ENCODE data around the gene NCAPD3.
"Not testable (repeated sequence)": the region's sequence is repeated elsewhere in the genome, so short reads cannot be mapped to it uniquely, and the experiment has no call there.

Gene NCAPD3, protein sequence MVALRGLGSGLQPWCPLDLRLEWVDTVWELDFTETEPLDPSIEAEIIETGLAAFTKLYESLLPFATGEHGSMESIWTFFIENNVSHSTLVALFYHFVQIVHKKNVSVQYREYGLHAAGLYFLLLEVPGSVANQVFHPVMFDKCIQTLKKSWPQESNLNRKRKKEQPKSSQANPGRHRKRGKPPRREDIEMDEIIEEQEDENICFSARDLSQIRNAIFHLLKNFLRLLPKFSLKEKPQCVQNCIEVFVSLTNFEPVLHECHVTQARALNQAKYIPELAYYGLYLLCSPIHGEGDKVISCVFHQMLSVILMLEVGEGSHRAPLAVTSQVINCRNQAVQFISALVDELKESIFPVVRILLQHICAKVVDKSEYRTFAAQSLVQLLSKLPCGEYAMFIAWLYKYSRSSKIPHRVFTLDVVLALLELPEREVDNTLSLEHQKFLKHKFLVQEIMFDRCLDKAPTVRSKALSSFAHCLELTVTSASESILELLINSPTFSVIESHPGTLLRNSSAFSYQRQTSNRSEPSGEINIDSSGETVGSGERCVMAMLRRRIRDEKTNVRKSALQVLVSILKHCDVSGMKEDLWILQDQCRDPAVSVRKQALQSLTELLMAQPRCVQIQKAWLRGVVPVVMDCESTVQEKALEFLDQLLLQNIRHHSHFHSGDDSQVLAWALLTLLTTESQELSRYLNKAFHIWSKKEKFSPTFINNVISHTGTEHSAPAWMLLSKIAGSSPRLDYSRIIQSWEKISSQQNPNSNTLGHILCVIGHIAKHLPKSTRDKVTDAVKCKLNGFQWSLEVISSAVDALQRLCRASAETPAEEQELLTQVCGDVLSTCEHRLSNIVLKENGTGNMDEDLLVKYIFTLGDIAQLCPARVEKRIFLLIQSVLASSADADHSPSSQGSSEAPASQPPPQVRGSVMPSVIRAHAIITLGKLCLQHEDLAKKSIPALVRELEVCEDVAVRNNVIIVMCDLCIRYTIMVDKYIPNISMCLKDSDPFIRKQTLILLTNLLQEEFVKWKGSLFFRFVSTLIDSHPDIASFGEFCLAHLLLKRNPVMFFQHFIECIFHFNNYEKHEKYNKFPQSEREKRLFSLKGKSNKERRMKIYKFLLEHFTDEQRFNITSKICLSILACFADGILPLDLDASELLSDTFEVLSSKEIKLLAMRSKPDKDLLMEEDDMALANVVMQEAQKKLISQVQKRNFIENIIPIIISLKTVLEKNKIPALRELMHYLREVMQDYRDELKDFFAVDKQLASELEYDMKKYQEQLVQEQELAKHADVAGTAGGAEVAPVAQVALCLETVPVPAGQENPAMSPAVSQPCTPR (N-terminal part only)
- 75.2 to 112 (median 92.4) reads per million in 3 experiments for total RNA-seq

DNA sequence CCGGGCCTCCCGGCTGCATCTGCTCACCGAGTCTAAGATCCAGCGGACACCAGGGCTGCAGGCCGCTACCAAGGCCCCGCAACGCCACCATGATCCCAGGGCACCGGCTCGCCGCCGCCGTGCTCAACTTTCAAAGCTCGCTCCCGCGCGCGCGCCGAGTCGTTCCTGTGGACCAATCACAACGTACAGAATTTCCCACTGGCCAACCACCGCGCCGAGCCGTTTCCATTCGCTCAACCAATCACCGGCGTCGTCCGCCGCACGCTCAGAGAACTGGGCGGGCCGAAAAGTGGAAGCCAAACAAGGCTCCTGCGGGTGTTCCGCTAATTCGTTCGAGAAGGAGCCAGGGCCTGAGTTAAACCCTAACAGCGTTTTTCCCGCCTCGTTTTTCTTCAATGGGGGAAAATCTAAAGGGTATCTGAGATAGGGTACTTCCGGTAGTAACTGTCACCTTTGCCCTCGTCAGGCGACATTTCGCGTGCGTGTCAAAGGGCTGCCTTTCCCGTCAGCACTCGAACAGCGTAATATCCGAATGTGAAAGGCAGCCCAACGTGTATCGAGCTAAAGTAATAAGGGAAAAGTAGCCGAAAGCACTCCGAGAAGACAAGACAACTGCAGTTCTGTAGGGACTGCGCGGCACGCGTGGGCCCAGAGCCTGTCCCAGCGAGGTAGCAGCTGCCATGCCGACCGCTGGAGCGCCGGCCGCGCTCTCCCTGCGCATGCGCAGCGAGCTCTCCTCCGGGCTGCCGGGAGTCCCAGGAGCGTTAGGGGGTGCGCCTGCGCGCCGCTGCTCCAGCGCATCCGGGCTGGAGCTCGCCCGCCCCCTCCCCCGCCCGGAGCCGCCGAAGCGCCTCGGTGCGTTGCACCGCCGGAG is at the start of gene NCAPD3, which contains the start of gene VPS26B:
Gene NCAPD3 (minus strand): TSS at position 132 of the 874 bp plus-strand sequence. CDS start 41 bp downstream, at position 91.
Gene VPS26B (plus strand): TSS at position 836 of the 874 bp plus-strand sequence. CDS start 452 bp downstream, outside the sequence.
- DNase-seq: peak; percentile 95

DNA sequence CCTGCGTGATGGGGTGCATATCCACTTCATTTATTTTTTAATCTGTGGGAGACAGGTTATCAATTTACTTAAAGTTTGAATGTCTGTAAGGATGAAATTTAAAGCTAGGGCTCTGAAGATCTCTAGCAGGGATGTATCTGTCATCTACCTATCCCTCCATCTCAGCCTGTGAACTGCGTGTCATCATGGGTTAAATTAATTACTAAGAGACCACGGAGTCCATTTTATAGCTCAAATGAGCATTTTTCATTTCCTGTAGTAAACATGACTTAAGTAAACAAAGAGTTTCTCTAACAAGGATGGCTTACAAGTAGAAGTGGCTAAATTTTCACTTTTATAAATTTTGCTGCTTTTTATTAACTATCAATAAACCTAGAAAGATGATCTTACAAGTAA is 49.5 kb upstream of the NCAPD3 start:
- DNase-seq: no peak

DNA sequence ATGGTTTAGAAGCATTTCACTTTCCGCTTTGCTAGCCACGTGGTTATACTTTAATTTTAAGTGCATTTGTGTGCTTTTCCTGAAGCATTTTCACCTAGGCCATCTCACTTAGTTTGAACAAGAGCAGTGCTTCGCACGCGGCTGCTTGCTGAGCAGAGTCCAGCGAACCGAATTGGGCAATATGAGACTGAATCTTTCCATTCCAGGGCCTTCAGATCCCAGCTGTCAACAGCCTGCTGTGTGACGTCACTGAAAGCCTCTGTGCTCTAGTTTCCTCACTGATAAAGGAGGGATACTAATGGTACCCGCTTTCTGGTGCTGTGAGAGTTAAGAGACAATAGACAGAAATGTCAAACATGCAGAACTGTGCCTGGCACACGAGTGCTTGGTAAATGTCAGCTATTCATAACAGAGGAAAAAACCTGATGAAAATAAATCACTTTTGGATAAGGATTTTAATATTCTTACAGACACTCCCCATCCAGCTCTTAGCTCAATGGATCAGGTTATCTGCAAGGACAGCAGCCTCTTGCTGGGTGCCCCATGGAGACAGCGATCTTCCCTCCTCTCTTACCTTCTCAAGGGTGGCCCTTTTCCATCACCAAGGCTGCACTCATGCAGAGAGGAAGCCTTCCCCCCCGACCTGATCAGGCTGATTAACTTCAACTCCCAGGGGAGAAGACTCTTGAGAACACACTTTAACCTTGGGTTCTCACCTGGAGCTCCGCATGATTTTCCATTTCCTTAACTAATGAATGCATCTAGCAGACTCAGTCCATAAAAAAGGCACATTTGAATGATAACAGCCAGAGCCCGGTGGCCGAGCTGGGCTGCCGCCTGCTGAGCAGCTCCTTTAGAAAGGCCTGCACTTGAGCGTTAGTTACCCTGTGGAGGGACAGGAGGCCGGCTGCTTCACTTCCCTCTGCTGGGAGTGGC is 48.9 kb upstream of the NCAPD3 start:
- no peak for DNase-seq

DNA sequence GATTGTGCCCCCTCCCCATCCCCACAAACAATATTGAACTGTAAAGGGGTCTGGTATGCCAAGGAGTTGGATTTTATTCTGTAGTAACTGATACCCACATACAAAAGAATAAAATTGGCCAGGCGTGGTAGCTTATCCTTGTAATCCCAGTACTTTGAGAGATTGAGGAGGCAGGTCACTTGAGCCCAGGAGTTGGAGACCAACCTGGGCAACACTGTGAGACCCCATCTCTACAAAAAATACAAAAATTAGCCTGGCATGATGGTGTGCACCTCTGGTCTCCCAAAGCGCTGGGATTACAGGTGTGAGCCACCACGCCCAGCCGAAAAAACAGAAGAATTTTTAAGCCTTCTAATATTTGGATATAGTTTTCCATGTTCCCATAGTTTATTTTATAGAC is 48.2 kb upstream of the NCAPD3 start:
- DNase-seq: no peak

DNA sequence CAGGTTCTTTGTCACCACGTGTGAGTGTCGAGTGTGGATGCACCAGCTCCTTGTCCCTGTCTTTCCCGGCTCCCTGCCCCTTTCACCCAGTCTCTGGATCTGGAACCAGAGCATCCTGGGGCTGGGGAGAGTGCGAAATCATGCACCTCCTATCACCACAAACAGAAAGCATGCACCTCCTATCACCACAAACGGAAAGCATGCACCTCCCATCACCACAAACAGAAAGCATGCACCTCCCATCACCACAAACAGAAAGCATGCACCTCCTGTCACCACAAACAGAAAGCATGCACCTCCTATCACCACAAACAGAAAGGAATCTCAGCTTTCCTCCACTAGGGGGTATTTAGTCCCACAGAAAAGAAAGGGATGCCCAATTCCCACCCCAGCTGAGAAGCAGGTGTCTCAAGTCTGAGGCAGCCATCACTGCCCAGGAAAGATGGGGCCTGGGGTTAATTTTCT is 46.5 kb upstream of the NCAPD3 start:
- peak; percentile 45 for DNase-seq

DNA sequence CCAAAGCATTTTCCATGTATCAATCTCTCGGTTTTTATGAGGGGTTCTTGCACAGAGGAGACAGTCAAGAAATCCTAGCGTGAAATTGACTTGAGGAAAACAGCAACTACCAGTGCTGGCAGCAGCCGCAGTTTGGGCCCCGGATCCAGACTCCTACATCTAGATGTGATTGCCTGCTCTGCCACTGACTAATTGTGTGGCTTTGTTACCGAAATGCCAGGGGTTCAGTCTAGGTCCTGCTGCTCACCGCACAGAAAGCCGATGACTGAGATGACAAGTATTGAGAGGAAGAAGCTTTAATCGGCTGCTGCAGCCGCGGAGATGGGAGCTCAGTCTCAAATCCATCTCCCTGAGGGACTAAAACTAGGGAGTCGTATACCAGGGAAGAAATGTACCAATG is 44.2 kb upstream of the NCAPD3 start:
- no peak for DNase-seq

DNA sequence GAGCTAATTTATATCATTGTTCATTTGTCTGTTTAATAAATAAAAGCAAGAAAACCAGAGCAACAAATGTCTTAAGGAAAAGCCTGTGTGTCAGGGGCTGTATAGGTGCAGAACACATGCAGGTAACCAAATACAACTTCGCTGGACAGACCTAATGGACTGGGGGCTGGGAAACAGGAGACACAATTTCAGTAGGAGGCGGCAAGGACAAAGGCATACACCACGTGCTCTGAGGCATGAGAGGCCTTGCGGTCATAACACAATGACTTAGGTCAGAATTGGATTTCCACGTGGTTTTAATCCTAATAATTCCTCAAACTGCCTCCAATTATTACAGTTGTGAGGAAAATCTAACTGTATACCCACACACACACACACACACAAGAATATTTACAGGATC is 43.7 kb upstream of the NCAPD3 start:
- DNase-seq: no peak

DNA sequence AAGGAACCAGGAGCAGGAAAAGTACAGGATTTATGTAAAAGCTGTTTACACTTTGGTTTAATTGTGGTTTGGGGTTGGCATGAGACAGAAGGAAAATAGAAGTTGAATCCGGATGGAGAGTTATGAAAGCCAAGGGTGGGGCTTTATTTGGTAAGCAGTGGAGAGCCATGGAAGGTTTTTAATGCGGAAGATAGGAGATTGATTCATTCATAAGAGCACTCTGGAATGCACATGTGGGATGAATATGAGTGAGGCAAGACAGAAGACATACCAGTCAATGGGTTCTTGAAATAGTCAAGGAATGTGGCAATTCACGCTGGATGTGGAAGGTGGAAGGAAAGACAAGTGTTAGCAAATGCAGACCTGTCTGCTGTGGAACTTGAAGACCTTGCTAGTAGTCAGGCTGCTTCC is 43.1 kb upstream of the NCAPD3 start:
- DNase-seq: no peak

DNA sequence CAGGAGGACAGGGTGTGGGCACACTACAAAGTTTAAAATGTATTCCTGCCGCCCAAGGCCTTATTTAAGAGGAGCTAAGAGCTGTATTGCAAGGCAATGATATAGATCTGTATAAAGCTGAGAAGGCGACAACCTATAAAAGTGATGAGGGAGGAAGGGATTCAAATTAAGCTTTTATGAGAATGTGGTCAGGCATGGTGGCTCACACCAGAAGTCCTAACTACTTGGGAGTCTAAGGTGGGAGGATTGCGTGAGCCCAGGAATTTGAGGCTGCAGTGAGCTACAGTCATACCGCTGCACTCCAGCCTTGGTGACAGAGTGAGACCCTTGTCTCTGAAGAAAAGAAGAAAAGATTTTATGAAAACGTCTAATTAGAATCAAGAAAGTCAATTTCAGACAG is 42.7 kb upstream of the NCAPD3 start:
- no peak for DNase-seq

DNA sequence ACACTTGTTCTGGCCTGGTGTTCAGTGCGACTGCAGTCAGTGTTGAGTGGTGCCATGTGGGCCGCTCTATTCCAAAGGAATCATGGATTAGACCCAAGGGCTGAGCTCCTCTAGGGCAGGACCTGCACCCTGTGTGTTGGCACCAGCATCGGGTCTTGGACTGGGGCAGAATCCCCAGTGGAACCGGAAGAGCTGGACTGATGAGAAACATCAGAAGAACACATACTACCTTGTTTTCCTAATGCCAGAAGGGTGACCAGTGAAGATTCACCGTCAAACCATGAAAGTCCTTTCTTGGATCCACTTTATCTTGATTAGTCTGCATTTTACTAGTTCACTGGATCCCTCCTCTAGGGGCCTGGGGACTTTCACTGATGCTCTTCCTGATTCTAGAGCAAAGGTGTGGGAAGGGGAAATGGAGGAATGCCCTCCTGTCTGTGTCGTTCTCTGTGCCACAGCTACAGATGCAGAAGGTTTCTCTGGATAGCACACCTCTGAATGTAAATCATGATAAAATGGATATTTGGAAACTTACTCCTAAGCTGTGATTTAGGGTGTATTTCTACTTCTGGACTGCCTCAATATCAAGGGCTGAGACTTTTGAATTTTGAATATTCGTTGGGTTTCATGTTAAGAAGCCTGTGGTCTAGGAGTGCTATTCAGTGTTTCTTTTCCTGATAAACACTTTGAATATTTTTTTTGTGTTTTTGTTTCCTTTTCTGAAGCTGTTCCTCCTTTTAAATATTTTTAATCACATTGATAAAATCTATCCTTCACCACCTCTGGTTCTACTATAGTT is 41.4 kb upstream of the NCAPD3 start:
- no peak for DNase-seq

DNA sequence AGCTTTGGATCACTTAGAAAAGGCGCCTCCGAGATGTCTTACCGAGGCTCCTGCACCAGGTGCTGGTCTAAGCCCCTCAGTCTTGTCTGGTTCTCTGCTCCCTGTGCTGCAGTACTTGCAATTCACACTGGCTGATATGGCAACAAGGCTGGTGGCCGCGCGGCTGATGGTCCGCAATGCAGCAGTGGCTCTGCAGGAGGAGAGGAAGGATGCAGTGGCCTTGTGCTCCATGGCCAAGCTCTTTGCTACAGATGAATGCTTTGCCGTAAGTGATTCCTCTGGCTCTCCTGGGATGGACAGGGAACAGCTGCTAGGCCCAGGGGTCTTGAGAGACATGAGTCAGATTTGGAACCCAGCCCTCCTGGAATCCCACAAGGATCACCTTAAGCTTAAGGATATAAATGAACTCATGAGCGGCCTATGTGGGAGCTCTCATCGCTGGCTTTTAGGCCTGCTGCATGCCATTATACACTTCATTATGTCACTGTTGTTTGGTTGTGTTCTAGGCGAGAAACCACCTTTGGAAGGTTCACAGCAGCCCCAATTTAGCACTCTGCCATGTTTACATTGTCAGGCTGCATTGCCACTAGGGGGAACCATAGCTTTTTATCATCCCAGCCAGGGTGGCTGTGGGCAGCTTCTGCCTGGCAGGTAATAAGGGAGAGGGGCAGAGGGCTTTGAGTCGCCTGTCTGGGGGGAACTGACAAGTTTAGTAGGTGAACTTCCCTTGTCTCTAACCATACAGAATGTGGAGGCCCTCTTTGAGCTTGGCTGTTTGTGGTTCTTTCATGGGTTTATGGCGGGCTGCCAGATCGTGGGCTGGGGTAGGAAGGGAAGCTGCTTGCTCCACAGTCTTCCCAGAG is 38.1 kb upstream of the NCAPD3 start:
- peak; percentile 25 for DNase-seq

DNA sequence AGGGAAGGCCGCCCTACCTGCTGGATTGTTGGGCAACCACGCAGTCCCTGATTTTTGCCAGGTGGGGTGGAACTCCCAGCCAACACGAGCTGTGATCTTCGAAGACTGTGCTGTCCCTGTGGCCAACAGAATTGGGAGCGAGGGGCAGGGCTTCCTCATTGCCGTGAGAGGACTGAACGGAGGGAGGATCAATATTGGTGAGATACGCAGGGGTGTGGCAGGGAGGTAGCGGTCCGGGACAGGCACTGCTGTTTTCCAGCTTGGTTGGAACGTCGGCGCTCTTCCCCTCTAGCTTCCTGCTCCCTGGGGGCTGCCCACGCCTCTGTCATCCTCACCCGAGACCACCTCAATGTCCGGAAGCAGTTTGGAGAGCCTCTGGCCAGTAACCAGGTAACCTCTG is 37.2 kb upstream of the NCAPD3 start:
- no peak for DNase-seq

DNA sequence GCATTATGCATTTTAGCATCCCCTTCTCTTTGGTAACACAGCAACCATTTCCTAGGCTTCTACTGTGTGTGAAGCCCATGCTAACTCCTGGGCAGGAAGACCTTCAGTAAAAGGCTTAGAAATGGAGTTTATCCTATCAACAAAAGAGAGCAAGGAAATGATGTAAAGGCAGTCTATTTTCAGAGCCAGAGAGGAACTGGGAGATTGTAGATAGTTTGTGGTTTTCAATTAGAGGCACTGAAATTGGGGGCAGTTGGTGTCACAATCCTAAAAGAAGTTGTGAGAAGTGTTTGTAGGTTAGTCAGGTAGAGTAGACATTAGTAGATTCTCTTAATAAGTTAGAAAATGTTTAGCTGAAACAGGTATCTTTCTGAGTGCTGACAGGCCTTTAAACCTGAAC is 36.7 kb upstream of the NCAPD3 start:
- no peak for DNase-seq

DNA sequence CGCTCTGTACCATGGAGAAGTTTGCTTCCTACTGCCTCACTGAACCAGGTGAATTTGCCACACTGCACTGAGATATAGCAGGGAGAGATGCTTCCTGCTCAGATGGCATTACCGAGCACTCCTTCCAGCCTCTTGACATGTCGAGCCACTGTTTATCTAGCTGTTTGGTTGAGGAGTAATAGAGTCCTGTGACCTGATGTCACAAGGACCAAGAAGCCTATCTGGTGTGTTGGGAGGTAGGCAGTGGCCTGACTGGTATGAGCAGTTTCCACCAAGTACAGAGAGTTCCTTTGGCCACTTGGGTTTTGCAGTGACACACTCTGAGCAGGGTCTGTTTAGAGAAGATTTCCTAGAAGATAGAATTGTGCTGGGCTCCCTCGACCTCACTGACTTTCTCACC is 34.8 kb upstream of the NCAPD3 start:
- DNase-seq: no peak

DNA sequence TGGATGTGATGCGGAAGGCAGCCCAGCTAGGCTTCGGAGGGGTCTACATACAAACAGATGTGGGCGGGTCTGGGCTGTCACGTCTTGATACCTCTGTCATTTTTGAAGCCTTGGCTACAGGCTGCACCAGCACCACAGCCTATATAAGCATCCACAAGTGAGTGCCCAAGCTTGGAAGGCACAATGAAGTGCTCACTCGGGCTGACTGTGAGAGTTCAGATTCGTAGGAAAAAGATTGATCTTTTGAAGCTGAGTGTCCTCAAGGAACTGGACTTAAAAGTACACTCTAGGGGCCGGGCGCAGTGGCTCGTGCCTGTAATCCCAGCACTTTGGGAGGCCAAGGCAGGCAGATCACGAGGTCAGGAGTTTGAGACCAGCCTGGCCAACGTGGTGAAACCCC is 33.3 kb upstream of the NCAPD3 start:
- no peak for DNase-seq

DNA sequence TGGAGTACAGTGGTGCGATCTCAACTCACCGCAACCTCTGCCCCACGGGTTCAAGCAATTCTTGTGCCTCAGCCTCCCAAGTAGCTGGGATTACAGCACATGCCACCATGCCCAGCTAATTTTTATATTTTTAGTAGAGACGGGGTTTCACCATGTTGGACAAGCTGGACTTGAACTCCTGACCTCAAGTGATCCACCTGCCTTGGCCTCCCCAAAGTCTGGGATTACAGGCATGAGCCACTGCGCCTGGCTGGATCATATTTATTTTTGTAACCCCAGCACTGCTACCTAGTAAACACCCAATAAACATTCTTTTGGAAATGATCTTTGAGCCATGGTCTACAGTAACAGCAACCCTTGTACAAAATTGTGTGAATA is 31.4 kb upstream of the NCAPD3 start:
- not testable (repeated sequence) for DNase-seq

DNA sequence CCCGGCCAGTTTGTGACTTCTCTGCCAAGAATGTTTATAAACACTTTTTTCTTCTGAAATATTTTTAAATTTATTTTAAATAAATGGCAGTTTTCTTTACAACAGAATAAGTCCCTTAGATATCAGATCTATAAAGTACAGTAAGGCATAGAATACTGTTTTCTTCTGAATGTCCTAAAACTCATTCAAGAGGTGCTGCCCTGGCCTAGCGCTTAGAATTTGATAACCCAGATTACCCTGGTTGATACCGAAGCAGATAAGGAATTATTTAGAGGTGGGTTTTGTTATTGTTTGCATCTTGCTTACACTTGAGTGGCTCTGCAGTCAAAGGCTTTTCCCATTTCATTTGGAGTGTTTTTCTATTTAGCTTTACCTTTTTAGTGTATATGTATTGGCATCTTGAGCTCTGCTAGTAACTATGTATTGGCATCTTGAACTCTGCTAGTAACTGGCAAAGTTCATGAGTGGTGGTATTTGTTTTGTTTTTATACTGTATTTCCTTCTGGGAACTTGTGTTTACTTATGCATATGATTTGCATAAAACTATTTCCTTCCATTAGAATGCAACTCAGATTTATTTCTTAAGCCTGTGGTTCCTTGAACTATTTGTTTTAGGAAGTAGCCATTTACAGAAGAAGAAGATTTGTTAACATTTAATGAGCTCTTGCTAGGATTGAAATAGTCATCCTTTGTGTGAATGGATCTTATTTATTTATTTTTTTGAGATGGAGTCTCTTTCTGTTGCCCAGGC is 30.8 kb upstream of the NCAPD3 start:
- no peak for DNase-seq

Data from central memory CD4-positive, alpha-beta T cell (primary cell).